DOHH2 (cell line): Measurements from ENCODE around the gene ANP32A.

Experiments used
- H3F3A ChIP-seq: fragments of 200-600 bp; sonication (generic), shearing (Covaris generic); 2 replicates; pipeline ENCODE4 v1.6.0; 2016; ENCODE audit warnings: antibody characterized with exemption, mild to moderate bottlenecking; ENCODE audit not compliant: control insufficient read depth, insufficient read depth
- H3K27ac ChIP-seq: fragments of 200-600 bp; sonication (generic); 2 replicates; pipeline ENCODE4 v1.5.1; 2014; ENCODE audit warnings: low read depth, mild to moderate bottlenecking, low read length, moderate library complexity
- H3K27me3 ChIP-seq: fragments of 200-600 bp; sonication (generic); 2 replicates; pipeline ENCODE4 v1.6.1; 2014; ENCODE audit warnings: mild to moderate bottlenecking, low read length, mixed read lengths; ENCODE audit not compliant: control insufficient read depth
- H3K36me3 ChIP-seq: fragments of 200-600 bp; sonication (generic); 2 replicates; pipeline ENCODE4 v1.6.1; 2014; ENCODE audit warnings: mild to moderate bottlenecking, low read length, moderate library complexity, mixed read lengths; ENCODE audit not compliant: control insufficient read depth
- H3K4me1 ChIP-seq: fragments of 200-600 bp; sonication (generic); 2 replicates; pipeline ENCODE4 v1.6.1; 2014; ENCODE audit warnings: mild to moderate bottlenecking, low read length, mixed read lengths; ENCODE audit not compliant: control insufficient read depth
- H3K4me2 ChIP-seq: fragments of 200-600 bp; sonication (generic); 2 replicates; pipeline ENCODE4 v1.6.0; 2014; ENCODE audit warnings: mild to moderate bottlenecking, low read length, moderate library complexity
- H3K4me3 ChIP-seq: fragments of 200-600 bp; sonication (generic); 2 replicates; pipeline ENCODE4 v1.5.1; 2014; ENCODE audit warnings: mild to moderate bottlenecking, low read length, mixed read lengths
- H3K79me2 ChIP-seq: fragments of 200-600 bp; sonication (generic); 2 replicates; pipeline ENCODE4 v1.6.1; 2014; ENCODE audit warnings: mild to moderate bottlenecking, low read length, mixed read lengths; ENCODE audit not compliant: control insufficient read depth
- H3K9me2 ChIP-seq: fragments of 200-600 bp; sonication (generic); replicated peaks from 2 replicates; pipeline ENCODE4 v1.6.1; 2014; ENCODE audit warnings: mild to moderate bottlenecking, low read length, mixed read lengths; ENCODE audit not compliant: control insufficient read depth
- H3K9me3 ChIP-seq: fragments of 200-600 bp; sonication (generic); 2 replicates; pipeline ENCODE4 v1.6.1; 2014; ENCODE audit warnings: antibody characterized with exemption, low read length, mixed read lengths; ENCODE audit not compliant: control insufficient read depth, insufficient read depth
- H4K20me1 ChIP-seq: fragments of 200-600 bp; sonication (generic); 2 replicates; pipeline ENCODE4 v1.6.0; 2014; ENCODE audit warnings: low read depth, mild to moderate bottlenecking, antibody characterized with exemption, low read length, moderate library complexity; ENCODE audit not compliant: control insufficient read depth, insufficient read depth
- CTCF ChIP-seq: fragments of 200-600 bp; sonication (generic); IDR thresholded peaks from one replicate; pipeline ENCODE4 v1.5.1; 2014; ENCODE audit warnings: antibody characterized with exemption, mild to moderate bottlenecking, low read depth, low read length; ENCODE audit not compliant: poor library complexity, severe bottlenecking
- EZH2phosphoT487 ChIP-seq: fragments of 200-600 bp; sonication (generic); IDR thresholded peaks from 2 replicates; pipeline ENCODE4 v1.6.1; 2017; ENCODE audit warnings: borderline replicate concordance, mild to moderate bottlenecking, antibody characterized with exemption, low read length, moderate library complexity, mixed read lengths

The ANP32A gene

GRCh38 chr15:68781766-68782588, 38.7 kb downstream of the ANP32A start:
- peaks cover 17% of the 10 kb centered on the region for H3F3A ChIP-seq
- peaks cover 86% of the 10 kb centered on the region for H3K36me3 ChIP-seq
- peaks cover 5% of the 10 kb centered on the region; the same call in 1 of the 2 replicates for H4K20me1 ChIP-seq
- TF ChIP-seq EZH2phosphoT487 (no peak), CTCF (no peak)
- H3K9me2 ChIP-seq: no peaks in the 10 kb centered on the region
- no peaks in the 10 kb centered on the region for H3K4me1 ChIP-seq
- H3K27me3 ChIP-seq: no peaks in the 10 kb centered on the region
- no peak overlapping the region for H3K27ac ChIP-seq
- H3K4me3 ChIP-seq: no peak overlapping the region
- H3K9me3 ChIP-seq: no peaks in the 10 kb centered on the region
- no peak overlapping the region for H3K4me2 ChIP-seq
- peaks cover 14% of the 10 kb centered on the region for H3K79me2 ChIP-seq

GRCh38 chr15:68781217-68781616, 39.5 kb downstream of the ANP32A start:
- peaks cover 5% of the 10 kb centered on the region; the same call in 1 of the 2 replicates for H4K20me1 ChIP-seq
- TF ChIP-seq EZH2phosphoT487: no peak
- no peak for TF ChIP-seq CTCF
- H3K9me2 ChIP-seq: no peaks in the 10 kb centered on the region
- H3K9me3 ChIP-seq: no peaks in the 10 kb centered on the region
- peaks cover 7% of the 10 kb centered on the region for H3K79me2 ChIP-seq
- peaks cover 15% of the 10 kb centered on the region for H3F3A ChIP-seq
- H3K4me1 ChIP-seq: no peaks in the 10 kb centered on the region
- H3K4me2 ChIP-seq: no peak overlapping the region
- H3K36me3 ChIP-seq: peaks cover 79% of the 10 kb centered on the region
- H3K27ac ChIP-seq: no peak overlapping the region
- no peak overlapping the region for H3K4me3 ChIP-seq
- H3K27me3 ChIP-seq: no peaks in the 10 kb centered on the region

DNA sequence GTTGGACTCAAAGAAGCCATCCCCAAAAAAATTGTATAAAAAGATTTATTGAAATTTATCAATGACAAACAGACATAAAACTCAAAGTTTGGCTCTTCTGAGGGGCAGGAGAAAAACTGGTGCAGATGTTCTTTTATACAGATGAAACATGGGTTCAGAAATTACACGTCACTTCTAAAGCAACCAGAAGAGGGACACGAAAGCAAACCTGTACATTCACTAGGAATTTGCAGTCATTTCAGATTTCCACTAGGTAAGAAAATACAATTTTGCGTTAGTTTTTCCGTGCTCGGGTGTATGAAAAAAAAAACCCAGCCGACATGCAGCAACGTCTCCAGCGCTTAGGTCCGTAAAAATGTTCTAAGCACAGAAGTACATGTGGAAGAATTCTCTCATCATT, 41.8 kb downstream of the ANP32A start:
- H3K27me3 ChIP-seq: no peaks in the 10 kb centered on the region
- no peaks in the 10 kb centered on the region for H3K9me3 ChIP-seq
- no peak overlapping the region for H3K4me2 ChIP-seq
- TF ChIP-seq EZH2phosphoT487: no peak
- TF ChIP-seq CTCF: no peak
- H3K27ac ChIP-seq: no peak overlapping the region
- H3K4me1 ChIP-seq: no peaks in the 10 kb centered on the region
- 0 out of 2 replicates have a peak, but pooled peaks cover 5% of the 10 kb centered on the region for H4K20me1 ChIP-seq
- peaks cover 57% of the 10 kb centered on the region for H3K36me3 ChIP-seq
- H3K4me3 ChIP-seq: no peak overlapping the region
- H3F3A ChIP-seq: peaks cover 15% of the 10 kb centered on the region
- H3K79me2 ChIP-seq: peaks cover 4% of the 10 kb centered on the region; the same call in 1 of the 2 replicates
- no peaks in the 10 kb centered on the region for H3K9me2 ChIP-seq
